GM13977 (cell line): ENCODE measurements around the gene PEDS1.

ENCODE experiments used
- DNase-seq: peaks from one replicate; pipeline ENCODE4 v3.0.0; 2012; ENCODE audit warnings: low spot score
- CTCF ChIP-seq: IDR thresholded peaks from 2 replicates; pipeline ENCODE4 v1.5.1; 2012; ENCODE audit warnings: mild to moderate bottlenecking, control low read depth; ENCODE audit not compliant: insufficient read depth; ENCODE audit errors: extremely low read depth, missing control alignments
- in situ Hi-C: fragments of 300-500 bp; cut with MboI; formaldehyde crosslinking; loops from one replicate; pipeline ENCODE4 v1.12.0; 2022; ENCODE audit warnings: low sequenced_read_pairs, low pct_unique_long_range_greater_than_20kb, mixed read lengths, inconsistent platforms; ENCODE audit not compliant: unreplicated experiment

The PEDS1 gene

GRCh38 chr20:50175938-50176933 is 22.7 kb upstream of the PEDS1 start:
- TF ChIP-seq CTCF: no peak
- no peak for DNase-seq
- in situ Hi-C loops: loop anchor here (25.0 kb wide), 1 partner anchor 189 kb away; the partner anchor contains the start of gene SNAI1

GRCh38 chr20:50174456-50174855 is 20.9 kb upstream of the PEDS1 start:
- TF ChIP-seq CTCF: no peak
- in situ Hi-C loops: no loop called here
- DNase-seq: no peak

- in situ Hi-C loops: no loop called here
- DNase-seq: no peak
- TF ChIP-seq CTCF: no peak
These were observed 19.0 kb upstream of the PEDS1 start for GRCh38 chr20:50172347-50173013.

GRCh38 chr20:50170549-50171220 is 17.2 kb upstream of the PEDS1 start:
- in situ Hi-C loops: no loop called here
- no peak for DNase-seq
- no peak for TF ChIP-seq CTCF

GRCh38 chr20:50169329-50169823 is 15.9 kb upstream of the PEDS1 start:
- TF ChIP-seq CTCF: peak; percentile 89

More at GRCh38 chr20:50169329-50169823, 15.9 kb upstream of the PEDS1 start:
- peak; percentile 76 for DNase-seq
- in situ Hi-C loops: no loop called here
